ENCODE measurements around the gene KRT14.

DNA sequence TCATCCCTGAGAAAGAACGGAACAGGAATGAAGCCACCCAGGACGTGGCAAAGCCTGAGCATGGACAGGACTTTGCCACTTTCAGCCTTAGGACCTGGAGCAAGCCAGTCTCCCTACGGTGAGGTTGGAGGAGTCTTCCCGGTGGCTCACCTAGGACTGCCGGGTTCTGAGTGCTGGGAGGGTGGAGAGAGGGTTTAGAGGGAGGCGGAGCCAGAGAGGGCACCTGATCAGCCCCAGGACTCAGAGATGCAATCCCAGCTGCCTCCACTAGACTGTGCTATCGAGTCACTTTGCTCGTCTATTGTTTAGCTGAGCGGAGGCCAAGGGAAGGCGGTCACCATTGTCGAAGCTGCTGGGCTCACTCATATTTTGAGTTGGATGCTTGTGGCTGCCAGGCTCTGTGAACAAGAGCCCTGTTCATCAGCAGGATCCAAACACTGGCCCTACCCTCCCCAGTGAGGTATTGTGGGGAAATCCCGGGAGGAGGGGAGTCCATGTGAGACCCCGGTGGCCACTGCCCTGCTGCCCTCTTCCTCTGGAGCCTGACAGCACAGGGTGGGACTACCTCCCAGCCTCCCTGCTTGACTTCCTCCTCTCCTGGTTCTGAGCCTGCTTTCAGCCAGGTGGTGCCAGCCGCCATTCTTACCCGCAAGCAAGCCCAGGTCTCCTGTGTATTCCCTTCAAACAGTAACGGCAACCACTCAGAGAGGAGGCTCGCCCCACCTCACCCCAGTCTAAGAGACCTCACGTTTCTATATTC is 7.0 kb downstream of the KRT14 start:
- TF ChIP-seq, protein P1, sequence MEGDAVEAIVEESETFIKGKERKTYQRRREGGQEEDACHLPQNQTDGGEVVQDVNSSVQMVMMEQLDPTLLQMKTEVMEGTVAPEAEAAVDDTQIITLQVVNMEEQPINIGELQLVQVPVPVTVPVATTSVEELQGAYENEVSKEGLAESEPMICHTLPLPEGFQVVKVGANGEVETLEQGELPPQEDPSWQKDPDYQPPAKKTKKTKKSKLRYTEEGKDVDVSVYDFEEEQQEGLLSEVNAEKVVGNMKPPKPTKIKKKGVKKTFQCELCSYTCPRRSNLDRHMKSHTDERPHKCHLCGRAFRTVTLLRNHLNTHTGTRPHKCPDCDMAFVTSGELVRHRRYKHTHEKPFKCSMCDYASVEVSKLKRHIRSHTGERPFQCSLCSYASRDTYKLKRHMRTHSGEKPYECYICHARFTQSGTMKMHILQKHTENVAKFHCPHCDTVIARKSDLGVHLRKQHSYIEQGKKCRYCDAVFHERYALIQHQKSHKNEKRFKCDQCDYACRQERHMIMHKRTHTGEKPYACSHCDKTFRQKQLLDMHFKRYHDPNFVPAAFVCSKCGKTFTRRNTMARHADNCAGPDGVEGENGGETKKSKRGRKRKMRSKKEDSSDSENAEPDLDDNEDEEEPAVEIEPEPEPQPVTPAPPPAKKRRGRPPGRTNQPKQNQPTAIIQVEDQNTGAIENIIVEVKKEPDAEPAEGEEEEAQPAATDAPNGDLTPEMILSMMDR (conservative IDR thresholded peaks at IDR 0.05; ENCODE audit: low read length): peak; percentile 77
- no peak for TF ChIP-seq EZH2phosphoT487 (IDR thresholded peaks at IDR 0.05; ENCODE audit: borderline replicate concordance, low read depth, low read length)
